Stomach (tissue), 9 donors: Measurements from ENCODE around the gene KLF13. TPM values are rescaled to one million over a fixed set of nuclear protein-coding genes. Genes with fewer than 3 reads are reported as not detected.
A peak's percentile ranks its signal among the peaks of the same experiment; 100 is the strongest.

ENCODE experiments used
- DNase-seq, 2 donors: peaks; one replicate each; pipeline versions ENCODE4 v3.0.0 to v3.0.0-alpha.2; 2013 to 2019
- H3K27ac ChIP-seq, 5 donors: fragments of 200-600 bp in 4 of 5; sonication (generic) in 4 of 5; one replicate each; pipeline ENCODE4 v1.5.1; 2013 to 2019; ENCODE audit warnings: mild to moderate bottlenecking in 1 of 5, moderate library complexity in 1 of 5
- H3K27me3 ChIP-seq, 3 donors: fragments of 200-600 bp; sonication (generic); one replicate each; pipeline ENCODE4 v1.5.1; 2017 to 2019; ENCODE audit warnings: mixed run types in 1 of 3
- H3K36me3 ChIP-seq, 4 donors: fragments of 200-600 bp; sonication (generic); 1 replicate in 3 of 4; 2 replicates in 1 of 4; pipeline ENCODE4 v1.5.1; 2016 to 2019
- H3K4me1 ChIP-seq, 4 donors: fragments of 200-600 bp; sonication (generic); one replicate each; pipeline ENCODE4 v1.5.1; 2016 to 2019
- H3K4me3 ChIP-seq, 4 donors: fragments of 200-600 bp; sonication (generic) in 3 of 4; one replicate each; pipeline ENCODE4 v1.5.1; 2016 to 2019; ENCODE audit warnings: mild to moderate bottlenecking in 1 of 4
- H3K9me3 ChIP-seq, 4 donors: fragments of 200-600 bp; sonication (generic); one replicate each; pipeline ENCODE4 v1.5.1; 2016 to 2019
- CTCF ChIP-seq, 7 experiments: fragments of 450-650 bp in 4 of 7; fragments of 200-600 bp in 3 of 7; sonication (generic) in 3 of 7; IDR thresholded peaks; one replicate each; pipeline ENCODE4 v1.5.1; 2016 to 2019; ENCODE audit warnings: antibody characterized with exemption in 7 of 7, control low read depth in 2 of 7, mild to moderate bottlenecking in 1 of 7
- EP300 ChIP-seq: sonication (generic); formaldehyde crosslinking; IDR thresholded peaks from one replicate; pipeline ENCODE4 v1.6.1; 2017; ENCODE audit warnings: antibody characterized with exemption
- POLR2A ChIP-seq, 4 donors: fragments of 450-650 bp; IDR thresholded peaks; one replicate each; pipeline ENCODE4 v1.6.1; 2016; ENCODE audit warnings: antibody characterized with exemption in 4 of 4, control low read depth in 2 of 4, mild to moderate bottlenecking in 1 of 4, moderate library complexity in 1 of 4
- POLR2AphosphoS5 ChIP-seq, 3 donors: sonication (generic); formaldehyde crosslinking; IDR thresholded peaks; one replicate each; pipeline ENCODE4 v1.6.1; 2016; ENCODE audit warnings: antibody characterized with exemption in 3 of 3
- WGBS, 5 donors: extraction: QIAGEN DNeasy Blood & Tissue Kit in 3 of 5; methylation state at CpG; one replicate each; pipeline versions ENCODE4 v1.1.5 to v1.1.7; 2013 to 2018; 5-methylcytosine and 5-hydroxymethylcytosine counted together
- intact Hi-C: fragments of 100-400 bp; cut with DNase I; formaldehyde crosslinking; loops from one replicate; pipeline ENCODE4 v1.15.1; 2023; ENCODE audit warnings: low total_unique reads
- polyA plus RNA-seq, 3 donors: library from polyadenylated mRNA; stranded (reverse); fragments of 200-250 nt; gene quantifications; one replicate each; pipeline ENCODE4 v1.2.3, GENCODE V29; 2013
- total RNA-seq, 5 donors: library from RNA; depleted of rRNA; stranded (reverse); fragments of >200 nt; gene quantifications; one replicate each; pipeline versions ENCODE4 v1.1.0 to v1.2.3, GENCODE V29; 2014 to 2016
- donor health status: healthy with polysubstance abuse.
- donor health status: Bipolar disorder and iron deficiency.
- donor health status: healthy.

Gene KLF13
- total and polyA plus RNA-seq, 8 donors = 9.3 to 74.0 (median 33.3) TPM

- Histone ChIP-seq H3K27ac (peak overlapping the region; percentile 53 to 95 (median 93)), H3K27me3 (no peaks in the 10 kb centered on the region), H3K36me3 (peaks cover 0 to 8% (median 2%) of the 10 kb centered on the region in 4 donors), H3K4me3 (peak overlapping the region in 1 of 4 donors; percentile 24), H3K4me1 (peaks cover 96 to 100% (median 99%) of the 10 kb centered on the region in 4 donors), H3K9me3 (no peaks in the 10 kb centered on the region)
- TF ChIP-seq POLR2AphosphoS5 (IDR thresholded peaks at IDR 0.05) (no peak), CTCF (IDR thresholded peaks at IDR 0.05) (no peak), POLR2A (IDR thresholded peaks at IDR 0.05) (no peak), EP300 (no peak)
- intact Hi-C loops = no loop called here
- no peak for DNase-seq
- 80 to 96% (median 86%) methylated on average over 4 to 8 of the region's 8 CpGs for WGBS, 5 donors
Measured at GRCh38 chr15:31360158-31360561, 33.5 kb downstream of the KLF13 start.

GRCh38 chr15:31360843-31361763 lies 34.5 kb downstream of the KLF13 start:
- Histone ChIP-seq H3K9me3 (no peaks in the 10 kb centered on the region), H3K27ac (peak overlapping the region; percentile 61 to 95 (median 93)), H3K4me3 (no peak overlapping the region), H3K27me3 (no peaks in the 10 kb centered on the region), H3K36me3 (peaks cover 0 to 7% (median 0%) of the 10 kb centered on the region in 4 donors), H3K4me1 (peaks cover 94 to 100% (median 99%) of the 10 kb centered on the region in 4 donors)
- WGBS, 5 donors = 26 to 43% (median 36%) methylated on average over 11 to 17 of the region's 17 CpGs
- TF ChIP-seq EP300 = no peak
- peak in 2 of 3 donors; percentile 36 to 44 for TF ChIP-seq POLR2AphosphoS5 (IDR thresholded peaks at IDR 0.05)
- TF ChIP-seq CTCF (IDR thresholded peaks at IDR 0.05) = peak in 1 of 7 experiments; percentile 7
- no peak for TF ChIP-seq POLR2A (IDR thresholded peaks at IDR 0.05)
- intact Hi-C loops = no loop called here
- DNase-seq = peak; percentile 61 to 86

- 37 to 53% (median 45%) methylated on average over 5 to 6 of the region's 6 CpGs for WGBS, 5 donors
- no peak for DNase-seq
- TF ChIP-seq POLR2AphosphoS5 (IDR thresholded peaks at IDR 0.05) = no peak
- no peak for TF ChIP-seq EP300
- no peak for TF ChIP-seq CTCF (IDR thresholded peaks at IDR 0.05)
- no peak for TF ChIP-seq POLR2A (IDR thresholded peaks at IDR 0.05)
- H3K27me3 ChIP-seq = no peaks in the 10 kb centered on the region
- peaks cover 0 to 7% (median 0%) of the 10 kb centered on the region in 4 donors for H3K36me3 ChIP-seq
- no peaks in the 10 kb centered on the region for H3K9me3 ChIP-seq
- no peak overlapping the region for H3K4me3 ChIP-seq
- intact Hi-C loops = no loop called here
- peak overlapping the region; percentile 61 to 95 (median 93) for H3K27ac ChIP-seq
- H3K4me1 ChIP-seq = peaks cover 97 to 100% (median 99%) of the 10 kb centered on the region in 4 donors
Measured at GRCh38 chr15:31361764-31362515, 35.3 kb downstream of the KLF13 start.

GRCh38 chr15:31362886-31363285 lies 36.3 kb downstream of the KLF13 start:
- intact Hi-C loops = no loop called here
- no peak for TF ChIP-seq POLR2AphosphoS5 (IDR thresholded peaks at IDR 0.05)
- no peak for TF ChIP-seq CTCF (IDR thresholded peaks at IDR 0.05)
- no peak for TF ChIP-seq POLR2A (IDR thresholded peaks at IDR 0.05)
- TF ChIP-seq EP300 = no peak

More at GRCh38 chr15:31362886-31363285, 36.3 kb downstream of the KLF13 start:
- Histone ChIP-seq H3K27me3 (no peaks in the 10 kb centered on the region), H3K27ac (peak overlapping the region; percentile 34 to 95 (median 93)), H3K4me1 (peaks cover 97 to 100% (median 99%) of the 10 kb centered on the region in 4 donors), H3K4me3 (no peak overlapping the region), H3K36me3 (peaks cover 0 to 7% (median 0%) of the 10 kb centered on the region in 4 donors), H3K9me3 (no peaks in the 10 kb centered on the region)
- no peak for DNase-seq
- 23 to 53% (median 34%) methylated on average over 5 of the region's 5 CpGs for WGBS, 5 donors
